Kidney epithelial cell (primary cell): ENCODE measurements around the gene ADD2. TPM values are rescaled to one million over a fixed set of nuclear protein-coding genes. Genes with fewer than 3 reads are reported as not detected.
"Not testable (repeated sequence)": the region's sequence is repeated elsewhere in the genome, so short reads cannot be mapped to it uniquely, and the experiment has no call there.

Source experiments
- DNase-seq: peaks from one replicate; pipeline ENCODE4 v3.0.0-alpha.2; 2010; ENCODE audit warnings: low read depth
- H3K27me3 ChIP-seq: 2 replicates; pipeline ENCODE4 v1.6.0; 2011; ENCODE audit warnings: low read length; ENCODE audit not compliant: control insufficient read depth, insufficient read depth
- H3K36me3 ChIP-seq: 2 replicates; pipeline ENCODE4 v1.5.1; 2011; ENCODE audit warnings: low read length; ENCODE audit not compliant: control insufficient read depth, insufficient read depth
- H3K4me3 ChIP-seq: 2 replicates; pipeline ENCODE4 v1.5.1; 2011; ENCODE audit warnings: low read depth, mild to moderate bottlenecking, control low read depth, low read length
- CTCF ChIP-seq: IDR thresholded peaks from 2 replicates; pipeline ENCODE4 v1.5.1; 2011; ENCODE audit warnings: mild to moderate bottlenecking, moderate library complexity, low read length, control low read depth, inconsistent platforms; ENCODE audit not compliant: insufficient read depth, poor library complexity, severe bottlenecking
- total RNA-seq: library from RNA; depleted of rRNA; stranded (reverse); fragments of >200 nt; gene quantifications from 2 replicates; pipeline ENCODE4 v1.2.3, GENCODE V29; 2015

The ADD2 gene
- total RNA-seq, 1 donor from 2014 or later: 9.9 TPM

DNA sequence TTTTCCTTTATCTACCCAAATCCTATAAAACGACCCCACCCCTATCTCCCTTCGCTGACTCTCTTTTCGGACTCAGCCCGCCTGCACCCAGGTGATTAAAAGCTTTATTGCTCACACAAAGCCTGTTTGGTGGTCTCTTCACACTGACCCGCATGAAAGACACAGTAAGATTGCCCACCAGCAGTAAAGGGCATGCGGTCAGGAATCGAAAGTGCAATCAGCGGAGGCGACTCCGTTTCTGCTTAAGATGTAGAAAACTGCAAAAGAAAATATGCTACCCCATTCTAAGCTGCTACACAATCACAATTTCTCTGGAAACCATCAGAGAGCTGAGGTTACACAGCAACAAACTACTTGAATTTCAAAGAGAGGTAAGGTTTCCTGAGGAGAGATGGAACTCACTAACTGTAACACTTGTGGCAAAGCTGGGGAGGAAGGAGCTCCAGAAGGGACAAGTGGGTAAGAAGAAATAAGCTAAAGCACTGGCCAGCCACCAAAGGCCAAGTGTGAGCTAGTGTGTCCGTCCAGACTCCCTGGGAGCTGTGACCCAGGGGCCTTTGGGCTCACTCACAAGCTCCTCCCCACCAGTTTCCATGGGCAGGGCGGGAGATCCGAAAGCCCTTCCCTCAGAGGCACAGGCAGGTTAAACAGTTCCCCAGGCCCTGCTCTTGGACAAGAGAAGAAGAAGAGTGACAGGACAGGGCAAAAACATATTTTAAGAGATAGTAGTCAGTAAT lies 141.6 kb downstream of the ADD2 start:
- no peak overlapping the region for H3K4me3 ChIP-seq
- H3K36me3 ChIP-seq: no peaks in the 10 kb centered on the region
- no peaks in the 10 kb centered on the region for H3K27me3 ChIP-seq
- DNase-seq: no peak
- no peak for TF ChIP-seq CTCF

GRCh38 chr2:70621536-70621935 lies 146.5 kb downstream of the ADD2 start:
- H3K27me3 ChIP-seq, H3K4me3 ChIP-seq, DNase-seq, H3K36me3 ChIP-seq: not testable (repeated sequence)

DNA sequence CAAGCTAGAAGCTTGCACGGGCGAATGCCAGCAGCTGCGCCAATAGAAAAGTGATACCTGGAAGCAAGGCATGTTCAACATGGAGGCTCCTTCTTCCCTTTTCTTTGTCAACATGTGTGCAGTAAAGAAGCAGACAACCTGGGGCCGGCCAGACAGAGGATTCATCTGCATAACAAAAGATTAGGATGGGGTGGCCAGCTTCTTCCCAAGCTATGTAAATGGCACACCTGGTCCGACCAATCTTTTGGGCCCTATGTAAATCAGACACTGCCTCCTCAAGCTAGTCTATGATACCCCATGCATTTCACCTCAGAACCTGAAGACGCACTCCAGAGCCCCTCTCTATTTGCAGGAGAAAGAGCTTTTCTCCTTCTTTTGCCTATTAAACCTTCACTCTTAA lies 148.0 kb downstream of the ADD2 start:
- Histone ChIP-seq H3K36me3 (no peaks in the 10 kb centered on the region), H3K4me3 (no peak overlapping the region), H3K27me3 (no peaks in the 10 kb centered on the region)
- no peak for DNase-seq
- TF ChIP-seq CTCF: no peak

- no peak for DNase-seq
- TF ChIP-seq CTCF: no peak
- Histone ChIP-seq H3K36me3 (no peaks in the 10 kb centered on the region), H3K4me3 (no peak overlapping the region), H3K27me3 (no peaks in the 10 kb centered on the region)
Measured at GRCh38 chr2:70619167-70619566, 148.8 kb downstream of the ADD2 start.

DNA sequence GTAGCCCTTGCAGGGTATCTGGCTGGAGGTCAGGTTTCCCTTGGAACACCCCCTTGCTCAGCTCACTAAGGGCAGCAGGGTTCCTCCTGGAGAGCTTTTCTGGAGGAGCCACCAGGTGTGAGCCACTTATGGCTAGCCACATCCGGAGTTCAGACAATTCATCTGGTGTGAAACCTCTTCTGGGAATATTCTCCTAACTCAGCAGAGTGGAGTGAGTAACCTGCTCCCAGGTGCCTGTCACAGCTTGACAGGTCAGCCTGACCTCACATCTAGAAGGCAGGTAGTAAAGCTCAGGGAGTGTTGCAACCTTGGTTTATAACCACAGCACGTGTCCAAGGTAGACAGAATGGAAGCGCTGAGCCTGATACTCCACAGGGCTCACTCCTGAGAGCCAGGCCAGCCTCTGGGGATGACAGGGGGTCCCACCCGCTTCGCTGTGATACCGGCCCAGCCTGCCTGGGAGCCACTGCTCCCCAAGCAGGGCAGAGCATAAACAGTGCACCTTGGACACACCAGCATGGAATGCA lies 151.8 kb downstream of the ADD2 start:
- Histone ChIP-seq H3K36me3 (no peaks in the 10 kb centered on the region), H3K27me3 (no peaks in the 10 kb centered on the region), H3K4me3 (no peak overlapping the region)
- no peak for TF ChIP-seq CTCF
- no peak for DNase-seq

GRCh38 chr2:70615222-70615621 lies 152.8 kb downstream of the ADD2 start:
- Histone ChIP-seq H3K27me3 (no peaks in the 10 kb centered on the region), H3K36me3 (no peaks in the 10 kb centered on the region), H3K4me3 (no peak overlapping the region)
- DNase-seq: no peak
- no peak for TF ChIP-seq CTCF
